Prostate gland (tissue), 2 donors: ENCODE measurements around the gene DUS1L.

Source experiments
- POLR2A ChIP-seq: fragments of 450-650 bp; IDR thresholded peaks from one replicate; pipeline ENCODE4 v1.6.1; 2016; ENCODE audit warnings: antibody characterized with exemption, mild to moderate bottlenecking
- POLR2AphosphoS5 ChIP-seq: sonication (generic); formaldehyde crosslinking; IDR thresholded peaks from one replicate; pipeline ENCODE4 v1.6.1; 2017; ENCODE audit warnings: antibody characterized with exemption
- TF ChIP-seq, protein P1 (sequence below), 4 experiments: fragments of 200-600 bp in 2 of 4; fragments of 450-650 bp in 2 of 4; sonication (generic) in 2 of 4; IDR thresholded peaks; 1 replicate in 3 of 4; 2 replicates in 1 of 4; pipeline ENCODE4 v1.5.1; 2016 to 2019; ENCODE audit warnings: antibody characterized with exemption in 4 of 4, mild to moderate bottlenecking in 2 of 4, moderate library complexity in 2 of 4

DNA sequence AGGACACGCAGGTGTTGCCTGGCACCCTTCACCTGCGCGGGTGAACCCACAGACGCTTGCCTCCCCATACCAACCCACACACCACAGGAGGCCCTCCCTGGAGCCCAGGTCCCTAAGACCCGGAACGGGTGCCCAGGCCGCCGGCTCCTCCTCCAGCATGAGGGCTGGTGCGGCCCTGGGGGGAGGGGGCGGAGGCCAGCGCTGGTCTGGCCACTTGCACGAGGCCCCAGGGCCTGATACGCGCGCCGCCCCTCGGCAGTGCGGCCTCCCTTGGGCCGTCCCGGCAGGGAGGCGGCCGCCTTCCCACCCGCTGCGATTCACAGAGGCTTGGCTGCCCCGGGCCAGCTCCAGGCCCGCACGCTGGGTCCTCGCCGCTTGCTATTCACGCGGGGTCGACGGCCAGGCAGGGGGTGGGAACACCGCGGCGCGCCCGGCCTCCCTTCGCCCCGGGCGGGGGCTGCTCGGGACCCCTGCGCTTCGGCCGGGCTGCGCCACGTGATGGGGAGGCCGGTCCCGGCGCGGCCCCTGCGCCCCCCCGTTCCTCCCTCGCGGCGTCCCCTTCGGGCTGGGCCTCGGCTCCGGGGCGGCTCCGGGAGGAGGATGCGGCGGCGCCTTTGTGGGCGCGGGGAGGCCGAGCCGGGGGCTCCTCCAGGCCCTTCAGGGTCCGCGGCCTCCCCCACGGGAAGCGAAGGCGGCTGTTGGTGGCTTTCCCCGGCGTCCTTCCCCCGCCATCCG, 31.7 kb upstream of the DUS1L start:
- TF ChIP-seq POLR2A, result peak; percentile 30
- TF ChIP-seq, protein P1, sequence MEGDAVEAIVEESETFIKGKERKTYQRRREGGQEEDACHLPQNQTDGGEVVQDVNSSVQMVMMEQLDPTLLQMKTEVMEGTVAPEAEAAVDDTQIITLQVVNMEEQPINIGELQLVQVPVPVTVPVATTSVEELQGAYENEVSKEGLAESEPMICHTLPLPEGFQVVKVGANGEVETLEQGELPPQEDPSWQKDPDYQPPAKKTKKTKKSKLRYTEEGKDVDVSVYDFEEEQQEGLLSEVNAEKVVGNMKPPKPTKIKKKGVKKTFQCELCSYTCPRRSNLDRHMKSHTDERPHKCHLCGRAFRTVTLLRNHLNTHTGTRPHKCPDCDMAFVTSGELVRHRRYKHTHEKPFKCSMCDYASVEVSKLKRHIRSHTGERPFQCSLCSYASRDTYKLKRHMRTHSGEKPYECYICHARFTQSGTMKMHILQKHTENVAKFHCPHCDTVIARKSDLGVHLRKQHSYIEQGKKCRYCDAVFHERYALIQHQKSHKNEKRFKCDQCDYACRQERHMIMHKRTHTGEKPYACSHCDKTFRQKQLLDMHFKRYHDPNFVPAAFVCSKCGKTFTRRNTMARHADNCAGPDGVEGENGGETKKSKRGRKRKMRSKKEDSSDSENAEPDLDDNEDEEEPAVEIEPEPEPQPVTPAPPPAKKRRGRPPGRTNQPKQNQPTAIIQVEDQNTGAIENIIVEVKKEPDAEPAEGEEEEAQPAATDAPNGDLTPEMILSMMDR (IDR thresholded peaks at IDR 0.05), result no peak
- TF ChIP-seq POLR2AphosphoS5, result no peak
